ENCODE data around the gene EXOC6B.
"Not testable (repeated sequence)": the region's sequence is repeated elsewhere in the genome, so short reads cannot be mapped to it uniquely, and the experiment has no call there.

The EXOC6B gene

DNA sequence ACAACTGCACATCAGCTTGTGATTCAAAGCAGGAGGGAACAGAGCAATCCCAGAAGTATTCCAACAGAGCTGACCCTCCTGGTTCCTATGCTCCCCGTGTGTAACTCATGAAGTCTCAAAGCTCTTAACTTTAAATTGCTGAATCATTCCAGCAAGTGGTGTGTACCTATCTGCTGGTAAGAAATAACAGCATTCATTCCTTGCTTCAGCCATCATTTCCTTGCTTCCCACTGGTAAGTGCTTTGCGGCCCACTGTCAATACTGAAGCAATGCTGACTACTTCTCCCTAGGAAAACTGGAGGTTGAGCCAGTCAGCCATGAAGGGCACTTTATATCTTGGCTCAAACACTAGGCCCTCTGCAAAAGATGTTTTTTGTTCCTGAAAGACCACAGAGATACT lies 222.4 kb downstream of the EXOC6B start:
- no peak for DNase-seq
- no peak for ATAC-seq

DNA sequence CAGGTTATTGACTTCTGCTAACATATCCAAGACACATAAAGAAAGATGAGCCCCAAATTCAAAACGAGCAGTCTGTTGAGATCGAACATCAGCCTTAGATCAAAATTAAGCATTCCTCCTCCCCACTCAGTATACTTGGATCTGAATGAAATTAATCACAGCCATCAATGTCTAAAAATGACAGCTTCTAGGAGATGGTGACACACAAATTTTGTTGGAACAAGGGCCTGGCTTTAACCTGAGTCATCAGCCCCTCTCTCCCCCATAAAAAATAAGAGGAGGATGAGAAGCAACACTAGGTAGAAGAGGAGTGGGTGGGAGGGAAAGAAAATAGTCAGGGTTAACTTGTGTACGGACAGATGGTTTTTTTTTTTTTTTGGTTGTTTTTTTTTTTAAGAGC lies 223.1 kb downstream of the EXOC6B start:
- DNase-seq (no peak), ATAC-seq (no peak)

DNA sequence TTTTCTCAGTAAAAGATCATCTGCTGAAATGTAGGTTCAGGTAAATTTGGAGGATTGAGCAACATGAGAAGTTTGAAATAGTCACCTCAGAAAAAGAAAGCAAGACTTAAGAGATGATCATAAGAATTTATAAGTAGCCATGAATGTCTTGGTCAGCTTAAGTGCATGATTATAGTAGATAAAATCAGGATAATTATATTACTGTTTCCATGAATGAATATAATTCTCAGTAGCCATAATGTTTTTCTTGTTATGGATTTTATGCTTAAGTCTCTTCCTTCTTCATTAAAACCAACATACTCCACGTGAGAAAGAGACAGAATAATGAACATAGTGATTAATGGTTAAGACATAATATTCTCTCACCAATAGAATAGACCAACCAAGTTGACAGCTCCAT lies 223.7 kb downstream of the EXOC6B start:
- DNase-seq (no peak), ATAC-seq (no peak)

GRCh38 chr2:72583836-72584235 lies 242.0 kb downstream of the EXOC6B start:
- not testable (repeated sequence) for DNase-seq, ATAC-seq

DNA sequence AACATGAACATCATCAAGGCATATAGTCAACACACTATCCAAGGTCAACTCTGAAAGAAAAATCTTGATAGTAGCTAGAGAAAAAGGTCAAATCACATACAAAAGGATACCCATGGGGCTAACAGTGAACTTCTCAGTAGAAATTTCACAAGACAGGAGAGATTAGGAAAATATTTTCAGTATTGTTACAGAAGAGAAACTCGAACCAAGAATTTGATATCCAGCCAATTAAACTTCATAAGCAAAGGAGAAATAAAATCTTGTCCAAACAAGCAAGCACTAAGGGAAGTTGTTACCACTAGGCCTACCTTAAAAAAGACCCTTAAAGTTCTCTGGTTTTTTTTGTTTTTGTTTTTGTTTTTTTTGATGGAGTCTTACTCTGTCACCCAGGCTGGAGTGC lies 242.5 kb downstream of the EXOC6B start:
- no peak for ATAC-seq
- no peak for DNase-seq

GRCh38 chr2:72581560-72582181 lies 244.2 kb downstream of the EXOC6B start:
- DNase-seq (no peak), ATAC-seq (no peak)

GRCh38 chr2:72579591-72580180 lies 246.1 kb downstream of the EXOC6B start:
- ATAC-seq (no peak), DNase-seq (no peak)

- ATAC-seq (no peak), DNase-seq (no peak)
Measured at GRCh38 chr2:72576861-72577260, 249.0 kb downstream of the EXOC6B start.

DNA sequence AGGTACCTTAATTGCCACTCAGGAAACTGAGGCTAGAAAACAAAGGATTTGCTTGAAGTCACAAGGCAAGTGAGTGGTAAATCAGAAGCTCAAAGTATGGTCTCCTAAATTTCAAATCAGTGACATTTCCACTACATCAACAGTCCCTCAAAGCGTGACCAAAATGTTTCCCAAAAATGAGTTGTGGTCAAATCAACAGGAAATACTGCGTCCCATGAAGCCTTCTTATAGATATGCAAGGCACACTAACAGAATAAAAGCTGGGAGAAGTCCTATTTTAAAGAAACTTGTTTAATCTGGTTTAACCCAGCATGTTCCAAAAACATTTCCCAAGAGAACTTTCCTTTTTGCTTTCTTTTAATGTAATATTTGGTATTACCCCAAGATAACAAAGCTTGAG lies 249.4 kb downstream of the EXOC6B start:
- ATAC-seq, result no peak
- no peak for DNase-seq

DNA sequence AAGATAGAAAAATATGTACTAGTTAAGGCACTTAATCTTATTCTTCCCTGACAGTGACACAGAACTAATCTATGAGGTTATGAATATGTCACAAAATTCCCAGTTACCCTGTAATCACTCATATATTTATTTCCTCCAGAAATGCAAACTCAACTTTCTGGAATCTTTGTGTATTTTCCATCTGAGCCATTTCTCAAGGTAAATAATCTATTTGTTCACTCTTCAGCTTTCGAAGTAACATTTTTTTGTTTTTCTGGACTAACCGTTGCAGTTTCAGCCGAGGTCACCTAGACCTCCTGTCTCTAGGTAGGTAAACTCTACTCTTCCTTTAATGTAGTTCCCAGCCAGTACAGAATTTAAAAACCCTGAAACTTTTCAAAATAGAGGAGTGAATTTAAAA lies 250.9 kb downstream of the EXOC6B start:
- ATAC-seq, result no peak
- DNase-seq, result no peak

DNA sequence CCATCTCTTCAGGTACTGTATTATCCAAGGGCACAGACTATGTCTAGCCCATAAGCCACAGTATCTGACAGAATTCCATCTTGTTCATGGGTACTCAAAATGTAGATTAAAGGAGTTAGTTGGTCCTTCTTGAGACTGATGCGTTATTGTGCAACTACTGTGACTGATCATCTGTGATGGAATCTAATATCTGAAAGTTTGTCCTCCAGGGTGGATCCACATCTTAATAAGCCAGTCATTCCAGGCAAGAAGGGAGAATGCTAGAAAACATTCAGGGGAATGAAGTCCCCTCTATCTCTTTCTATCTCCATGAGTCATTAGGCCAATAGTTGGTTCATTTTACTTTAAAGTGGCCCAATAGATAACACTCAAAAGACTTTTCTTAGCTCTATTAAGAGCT lies 252.6 kb downstream of the EXOC6B start:
- no peak for DNase-seq
- ATAC-seq, result no peak

GRCh38 chr2:72572501-72572900 lies 253.3 kb downstream of the EXOC6B start:
- no peak for DNase-seq
- no peak for ATAC-seq

DNA sequence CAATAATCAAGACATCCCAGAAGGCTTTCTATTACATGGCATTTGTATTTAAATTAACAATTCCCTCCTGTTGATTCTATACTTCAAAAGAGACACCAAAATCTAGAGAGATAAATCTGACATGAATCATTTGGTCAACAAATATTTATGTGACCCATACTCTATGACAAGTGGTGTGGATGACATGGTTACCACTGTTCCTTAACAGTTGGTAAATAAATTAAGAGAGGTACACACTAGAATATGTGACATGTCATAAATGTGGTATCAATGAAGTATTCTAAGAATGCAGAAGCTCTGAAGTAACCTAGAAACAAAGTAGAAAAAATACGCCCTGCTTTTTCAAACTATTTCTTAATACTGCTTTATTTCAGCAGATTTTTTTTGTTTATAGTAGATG lies 255.4 kb downstream of the EXOC6B start:
- ATAC-seq, result no peak
- DNase-seq, result no peak

GRCh38 chr2:72562451-72563153 lies 263.2 kb downstream of the EXOC6B start:
- DNase-seq (no peak), ATAC-seq (no peak)

DNA sequence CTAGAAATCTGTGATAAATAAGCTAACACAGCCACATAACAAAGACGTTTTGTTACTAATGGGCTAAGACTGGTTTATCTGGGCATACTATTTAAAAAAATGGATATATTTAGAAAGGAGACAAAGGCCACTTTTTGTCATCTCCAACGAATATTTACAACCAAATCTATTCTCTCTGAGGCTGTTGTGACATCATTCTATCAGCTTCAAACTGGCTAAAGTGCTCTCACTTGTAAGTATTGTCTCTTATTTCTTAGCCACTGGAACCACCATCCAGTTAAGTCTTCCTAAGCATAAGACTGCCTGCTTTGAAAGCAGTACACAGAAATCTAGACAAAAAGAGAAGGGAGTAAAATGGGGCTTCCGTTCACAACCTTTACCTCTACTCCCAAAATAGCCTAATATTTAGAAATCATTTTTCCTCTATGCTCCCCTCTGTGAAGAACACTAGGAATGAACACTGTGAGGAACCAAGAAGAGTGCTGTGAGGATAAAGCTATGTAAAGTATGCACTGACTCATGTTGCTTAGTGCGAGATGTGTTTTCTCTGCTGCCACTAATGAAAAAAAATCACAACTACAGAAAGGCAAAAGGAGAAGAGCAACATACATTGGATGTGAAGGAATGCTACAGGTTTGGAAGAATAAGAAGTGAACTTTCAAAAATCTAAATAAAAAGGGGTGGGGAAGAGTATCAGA lies 264.1 kb downstream of the EXOC6B start:
- ATAC-seq, result no peak
- DNase-seq, result no peak

DNA sequence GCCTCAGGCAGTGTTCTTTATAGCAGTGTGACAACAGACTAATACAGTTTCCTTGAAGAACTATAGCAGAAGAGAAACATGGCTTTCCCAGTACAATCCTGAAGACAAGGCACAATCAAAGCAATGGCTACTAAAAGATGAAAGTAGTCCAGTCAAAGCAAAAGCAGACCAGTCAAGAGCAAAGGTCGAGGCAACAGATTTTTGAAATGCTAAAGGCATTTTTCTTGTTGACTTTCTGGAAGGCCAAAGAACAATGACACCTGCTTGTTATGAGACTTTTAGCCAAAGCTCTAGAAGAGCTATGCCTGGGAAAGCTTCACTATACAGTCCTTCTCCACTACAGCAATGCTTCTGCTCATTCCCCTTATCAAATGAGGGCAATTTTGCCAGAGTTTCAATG lies 269.9 kb downstream of the EXOC6B start:
- ATAC-seq, result no peak

GRCh38 chr2:72555363-72555762 lies 270.5 kb downstream of the EXOC6B start:
- ATAC-seq, DNase-seq: not testable (repeated sequence)

More for the DNA sequence above, 269.9 kb downstream of the EXOC6B start:
- DNase-seq, result no peak

- not testable (repeated sequence) for DNase-seq, ATAC-seq
Measured at GRCh38 chr2:72554910-72555309, 270.9 kb downstream of the EXOC6B start.

DNA sequence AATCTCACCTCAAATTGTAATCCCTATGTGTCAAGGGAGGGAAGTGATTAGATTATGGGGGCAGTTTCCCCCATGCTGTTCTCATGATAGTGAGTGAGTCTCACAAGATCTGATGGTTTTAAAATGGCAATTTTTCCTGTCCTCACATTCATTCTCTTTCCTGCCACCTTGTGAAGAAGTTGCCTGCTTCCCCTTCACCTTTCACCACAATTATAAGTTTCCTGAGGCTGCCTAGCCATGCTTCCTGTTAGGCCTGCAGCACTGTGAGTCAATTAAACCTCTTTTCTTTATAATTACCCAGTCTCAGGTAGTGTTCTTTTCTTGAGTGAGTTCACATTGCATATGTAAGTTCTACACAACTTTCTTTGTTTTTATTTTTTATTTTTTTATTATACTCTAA lies 271.5 kb downstream of the EXOC6B start:
- no peak for DNase-seq
- ATAC-seq, result no peak

DNA sequence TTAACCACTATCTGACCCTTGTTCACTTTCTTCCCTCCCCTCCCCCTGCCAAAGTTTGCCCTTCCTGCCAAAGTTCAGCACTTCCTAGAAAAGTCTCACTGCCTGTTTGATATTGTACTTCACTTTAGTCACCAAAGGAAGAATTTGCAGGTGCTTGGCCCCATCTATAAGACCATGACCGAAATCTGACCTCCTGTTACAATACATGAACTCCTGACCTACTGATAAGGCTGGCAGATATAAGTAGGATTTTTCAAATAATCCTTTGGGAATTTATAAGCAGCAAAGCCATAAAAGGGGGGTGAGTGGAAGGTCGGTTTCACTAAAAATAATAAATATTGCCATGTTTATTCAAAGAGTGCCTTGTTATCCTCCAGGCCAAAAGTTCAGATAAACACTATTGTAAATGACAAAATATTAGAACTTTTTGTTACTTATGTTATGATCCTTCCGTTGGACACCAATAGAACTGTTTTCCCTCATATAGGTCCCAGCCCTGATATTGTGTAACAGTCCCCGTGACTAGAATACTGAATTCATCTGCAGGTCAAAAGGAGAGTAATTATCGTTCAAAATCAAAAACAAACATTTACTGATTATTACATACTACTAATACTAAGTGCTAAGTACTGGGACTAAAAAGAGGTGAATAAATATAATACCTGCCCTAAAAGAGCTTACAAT lies 277.6 kb downstream of the EXOC6B start:
- ATAC-seq, result no peak
- DNase-seq, result no peak

- ATAC-seq (no peak), DNase-seq (no peak)
Measured at GRCh38 chr2:72545790-72546189, 280.0 kb downstream of the EXOC6B start.

DNA sequence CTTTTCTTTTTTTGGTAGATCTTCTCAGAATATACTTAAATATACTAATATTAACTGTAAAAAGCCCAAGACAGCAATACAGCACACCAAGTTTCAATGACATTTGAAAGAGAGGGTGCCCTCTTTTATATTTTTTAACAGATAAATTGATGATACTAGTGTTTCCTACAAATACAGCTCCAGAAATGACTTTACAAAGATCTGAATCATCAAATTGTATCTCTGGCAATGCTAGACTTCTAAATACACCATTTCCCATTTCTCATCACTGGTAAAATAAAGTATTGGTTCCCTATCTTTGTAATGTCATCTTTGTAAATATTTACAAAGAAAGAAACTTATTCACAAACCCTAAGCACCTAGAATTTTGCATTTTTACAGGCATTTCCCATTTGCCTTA lies 281.3 kb downstream of the EXOC6B start:
- ATAC-seq (no peak), DNase-seq (no peak)

All from stimulated activated naive CD8-positive, alpha-beta T cell treated with anti-CD3 and anti-CD28 coated beads, Interleukin-15, Interleukin-2, amounts not matched to agents 100 U/mL and 50 U/mL, for 24 hours (primary cell).